ENCODE measurements around the gene LDAH. TPM values are rescaled to one million over a fixed set of nuclear protein-coding genes. Genes with fewer than 3 reads are reported as not detected.

The LDAH gene
- total RNA-seq, 1 donor from 2014 or later: 28.0 TPM

GRCh38 chr2:20656561-20656960, 166.3 kb downstream of the LDAH start:
- Mint-ChIP-seq H3K9me3 (ENCODE audit: unreplicated experiment) (no peaks in the 10 kb centered on the region), H3K27ac (ENCODE audit: unreplicated experiment) (no peak overlapping the region), H3K4me3 (ENCODE audit: unreplicated experiment) (no peak overlapping the region), H3K4me1 (ENCODE audit: unreplicated experiment) (peaks cover 6% of the 10 kb centered on the region), H3K27me3 (ENCODE audit: unreplicated experiment) (peaks cover 50% of the 10 kb centered on the region), H3K36me3 (ENCODE audit: unreplicated experiment) (no peaks in the 10 kb centered on the region)
- no peak for DNase-seq (ENCODE audit: extremely low spot score, unreplicated experiment)
- TF ChIP-seq CTCF (IDR thresholded peaks at IDR 0.05): no peak

GRCh38 chr2:20654535-20654813, 168.4 kb downstream of the LDAH start:
- no peak for TF ChIP-seq CTCF (IDR thresholded peaks at IDR 0.05)
- Mint-ChIP-seq H3K27ac (ENCODE audit: unreplicated experiment) (no peak overlapping the region), H3K27me3 (ENCODE audit: unreplicated experiment) (peaks cover 30% of the 10 kb centered on the region), H3K4me1 (ENCODE audit: unreplicated experiment) (peaks cover 17% of the 10 kb centered on the region), H3K4me3 (ENCODE audit: unreplicated experiment) (no peak overlapping the region), H3K9me3 (ENCODE audit: unreplicated experiment) (no peaks in the 10 kb centered on the region), H3K36me3 (ENCODE audit: unreplicated experiment) (no peaks in the 10 kb centered on the region)
- no peak for DNase-seq (ENCODE audit: extremely low spot score, unreplicated experiment)

- H3K27ac Mint-ChIP-seq (ENCODE audit: unreplicated experiment): no peak overlapping the region
- H3K36me3 Mint-ChIP-seq (ENCODE audit: unreplicated experiment): no peaks in the 10 kb centered on the region
- H3K9me3 Mint-ChIP-seq (ENCODE audit: unreplicated experiment): no peaks in the 10 kb centered on the region
- TF ChIP-seq CTCF (IDR thresholded peaks at IDR 0.05): no peak
- peaks cover 22% of the 10 kb centered on the region for H3K4me1 Mint-ChIP-seq (ENCODE audit: unreplicated experiment)
- H3K4me3 Mint-ChIP-seq (ENCODE audit: unreplicated experiment): no peak overlapping the region
- DNase-seq (ENCODE audit: extremely low spot score, unreplicated experiment): no peak
- H3K27me3 Mint-ChIP-seq (ENCODE audit: unreplicated experiment): peaks cover 25% of the 10 kb centered on the region
Observed at GRCh38 chr2:20653695-20654534, 169.0 kb downstream of the LDAH start.

GRCh38 chr2:20652673-20653575, 170.0 kb downstream of the LDAH start:
- Mint-ChIP-seq H3K27ac (ENCODE audit: unreplicated experiment) (no peak overlapping the region), H3K36me3 (ENCODE audit: unreplicated experiment) (no peaks in the 10 kb centered on the region), H3K27me3 (ENCODE audit: unreplicated experiment) (peaks cover 17% of the 10 kb centered on the region), H3K4me3 (ENCODE audit: unreplicated experiment) (no peak overlapping the region), H3K4me1 (ENCODE audit: unreplicated experiment) (peaks cover 32% of the 10 kb centered on the region), H3K9me3 (ENCODE audit: unreplicated experiment) (no peaks in the 10 kb centered on the region)
- DNase-seq (ENCODE audit: extremely low spot score, unreplicated experiment): no peak
- TF ChIP-seq CTCF (IDR thresholded peaks at IDR 0.05): no peak

GRCh38 chr2:20652141-20652540, 170.8 kb downstream of the LDAH start:
- no peak for DNase-seq (ENCODE audit: extremely low spot score, unreplicated experiment)
- no peak for TF ChIP-seq CTCF (IDR thresholded peaks at IDR 0.05)
- peaks cover 38% of the 10 kb centered on the region for H3K4me1 Mint-ChIP-seq (ENCODE audit: unreplicated experiment)
- no peak overlapping the region for H3K27ac Mint-ChIP-seq (ENCODE audit: unreplicated experiment)
- H3K9me3 Mint-ChIP-seq (ENCODE audit: unreplicated experiment): no peaks in the 10 kb centered on the region
- H3K4me3 Mint-ChIP-seq (ENCODE audit: unreplicated experiment): no peak overlapping the region
- peaks cover 15% of the 10 kb centered on the region for H3K27me3 Mint-ChIP-seq (ENCODE audit: unreplicated experiment)
- H3K36me3 Mint-ChIP-seq (ENCODE audit: unreplicated experiment): no peaks in the 10 kb centered on the region

All from osteocyte (in vitro differentiated cells).